NCI-H345 (cell line): ENCODE results near the gene CPXM2.

ENCODE experiments used
- DNase-seq: peaks from one replicate; lab custom pipeline; 2025; lab: John Stamatoyannopoulos, UW

Gene CPXM2

GRCh38 chr10:123847686-123848432 lies 43.7 kb downstream of the CPXM2 start:
- DNase-seq = no peak

- DNase-seq = no peak
Measured at GRCh38 chr10:123843835-123844234, 47.8 kb downstream of the CPXM2 start.

DNA sequence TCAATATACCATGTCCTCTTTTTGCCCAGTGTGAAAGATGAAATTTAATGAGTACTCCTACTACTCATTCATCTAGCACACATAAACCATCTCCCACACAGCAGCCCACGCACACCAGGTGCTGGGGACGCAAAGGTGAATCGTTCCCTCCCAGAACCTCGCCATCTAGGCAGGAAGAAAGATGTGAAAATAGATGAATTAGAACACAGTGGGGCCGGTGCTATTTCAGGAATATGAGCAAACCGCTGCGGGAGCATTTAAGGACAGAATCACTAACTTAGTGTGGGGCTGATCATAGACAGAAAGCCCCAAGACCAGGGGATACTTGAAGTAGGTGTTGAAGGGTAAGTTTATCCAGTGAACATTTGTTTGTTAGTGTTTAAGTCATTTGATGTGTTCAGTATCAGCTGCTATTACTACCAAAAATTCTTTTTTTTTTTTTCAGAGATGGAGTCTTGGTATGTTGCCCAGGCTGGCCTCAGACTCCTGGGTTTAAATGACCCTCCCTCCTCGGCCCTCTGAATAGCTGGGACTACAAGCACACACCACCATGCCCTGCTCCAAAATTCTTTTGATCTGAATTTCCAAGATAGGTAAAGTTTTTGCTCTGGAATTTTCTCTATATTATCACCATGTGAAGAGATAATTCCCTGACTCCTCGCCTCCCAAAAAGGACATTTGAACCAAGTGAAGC lies 48.8 kb downstream of the CPXM2 start:
- DNase-seq = no peak

GRCh38 chr10:123841560-123841959 lies 50.0 kb downstream of the CPXM2 start:
- no peak for DNase-seq

DNA sequence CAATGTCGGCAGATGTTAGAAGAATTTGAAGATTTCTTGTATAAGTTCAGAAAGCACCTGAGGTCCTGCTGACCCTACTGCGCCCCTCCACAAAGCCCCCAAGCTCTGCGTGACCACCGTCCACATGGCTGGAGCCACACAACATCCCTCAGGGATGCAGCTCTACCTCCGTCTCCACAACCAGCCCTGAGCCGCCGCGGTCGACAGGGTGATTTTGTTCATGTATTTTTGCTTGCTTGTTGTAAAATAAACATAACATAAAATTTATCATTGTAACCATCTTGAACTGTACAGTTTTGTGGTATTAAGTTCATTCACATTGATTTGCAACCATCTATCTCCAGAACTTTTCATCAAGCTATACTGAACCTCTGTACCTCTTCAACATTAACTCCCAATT lies 50.5 kb downstream of the CPXM2 start:
- DNase-seq = no peak

GRCh38 chr10:123840714-123841113 lies 50.9 kb downstream of the CPXM2 start:
- no peak for DNase-seq

- DNase-seq = no peak
Measured at GRCh38 chr10:123838596-123839310, 52.9 kb downstream of the CPXM2 start.

DNA sequence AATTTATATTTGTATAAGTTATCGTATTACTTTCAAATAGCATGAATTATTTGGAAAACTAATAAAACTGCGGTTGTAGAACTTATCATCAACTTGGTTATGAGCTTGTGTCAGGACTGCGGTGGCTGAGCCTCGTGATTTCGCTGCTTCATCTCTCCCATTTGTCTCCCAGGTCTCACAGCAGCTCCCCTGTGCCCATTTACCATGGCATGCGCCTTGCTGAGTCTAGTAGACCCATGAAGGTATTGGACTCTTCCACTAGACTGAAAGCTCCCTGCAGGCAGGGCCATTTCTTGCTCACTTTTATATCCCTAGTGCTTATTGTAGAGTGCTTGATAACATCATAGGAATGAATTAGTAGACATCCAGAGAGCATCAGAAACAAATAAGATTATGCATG lies 53.9 kb downstream of the CPXM2 start:
- DNase-seq = no peak

DNA sequence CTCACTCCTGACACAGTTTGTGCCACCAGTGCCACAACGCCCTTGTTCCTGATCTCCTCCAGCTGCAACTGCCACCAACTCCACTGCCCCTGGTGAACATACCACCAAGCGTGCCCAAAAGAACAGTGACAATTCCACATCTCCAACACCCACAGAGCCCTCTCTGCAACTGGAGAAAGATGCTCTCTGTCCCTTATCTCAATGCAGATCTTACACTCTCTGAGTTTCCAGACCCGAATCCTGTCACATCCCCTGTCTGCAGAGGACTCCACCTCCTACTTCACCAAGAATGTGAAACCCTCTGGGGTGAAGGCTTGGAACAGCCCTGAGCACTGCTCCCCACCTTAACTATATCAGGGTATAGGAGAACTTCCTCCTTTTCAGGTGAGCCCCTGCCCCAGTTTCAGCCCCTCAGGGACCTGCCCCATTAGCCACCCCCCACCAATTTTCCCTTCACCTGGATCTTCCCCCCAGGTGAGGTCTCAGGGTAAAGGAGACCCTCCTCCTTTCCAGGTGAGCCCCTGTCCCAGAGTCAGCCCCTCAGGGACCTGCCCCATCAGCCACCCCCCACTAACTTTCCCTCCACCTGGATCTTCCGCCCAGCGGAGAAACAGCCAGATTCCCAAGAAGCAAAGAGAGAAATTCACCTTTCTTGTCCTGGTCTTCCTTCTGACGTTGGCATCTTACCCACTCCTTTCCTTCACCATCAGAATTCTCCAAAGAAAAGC lies 55.0 kb downstream of the CPXM2 start:
- no peak for DNase-seq

- DNase-seq = no peak
Measured at GRCh38 chr10:123835575-123835974, 56.0 kb downstream of the CPXM2 start.

DNA sequence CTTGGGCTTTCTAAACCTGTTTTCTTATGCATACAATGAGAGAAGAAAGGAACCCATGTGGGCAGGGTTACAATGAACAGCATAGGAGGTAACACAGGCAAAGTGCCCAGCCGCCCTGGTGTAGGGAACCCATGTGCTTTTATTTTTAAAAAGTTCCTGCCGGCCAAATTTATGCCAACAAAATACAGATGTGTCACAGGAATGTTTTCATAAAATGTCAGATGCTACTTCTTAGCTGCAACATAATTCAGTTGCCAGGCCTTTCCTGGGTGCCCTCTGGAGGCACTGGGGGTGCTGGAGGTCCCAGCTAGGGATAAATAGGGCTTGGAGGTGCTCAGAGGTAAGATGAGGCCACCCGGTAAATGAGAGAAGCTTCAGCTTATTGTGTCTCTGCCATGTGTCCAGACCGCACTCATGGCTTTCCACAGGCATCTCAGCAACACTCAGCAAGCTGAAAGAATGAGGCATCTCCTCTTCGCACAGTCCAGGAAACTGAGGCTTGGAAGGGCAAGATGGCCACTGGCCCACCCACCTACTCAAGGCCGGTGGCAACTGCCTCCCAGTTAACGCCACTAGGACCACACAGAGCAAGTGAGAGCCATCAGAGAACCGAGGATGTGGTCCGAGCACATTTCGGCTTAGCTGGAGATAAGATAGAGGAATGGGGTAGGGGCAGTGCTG lies 58.3 kb downstream of the CPXM2 start:
- no peak for DNase-seq

GRCh38 chr10:123831259-123831658 lies 60.3 kb downstream of the CPXM2 start:
- no peak for DNase-seq

GRCh38 chr10:123821136-123821535 lies 70.5 kb downstream of the CPXM2 start:
- no peak for DNase-seq

GRCh38 chr10:123809632-123810031 lies 82.0 kb downstream of the CPXM2 start:
- DNase-seq = no peak

DNA sequence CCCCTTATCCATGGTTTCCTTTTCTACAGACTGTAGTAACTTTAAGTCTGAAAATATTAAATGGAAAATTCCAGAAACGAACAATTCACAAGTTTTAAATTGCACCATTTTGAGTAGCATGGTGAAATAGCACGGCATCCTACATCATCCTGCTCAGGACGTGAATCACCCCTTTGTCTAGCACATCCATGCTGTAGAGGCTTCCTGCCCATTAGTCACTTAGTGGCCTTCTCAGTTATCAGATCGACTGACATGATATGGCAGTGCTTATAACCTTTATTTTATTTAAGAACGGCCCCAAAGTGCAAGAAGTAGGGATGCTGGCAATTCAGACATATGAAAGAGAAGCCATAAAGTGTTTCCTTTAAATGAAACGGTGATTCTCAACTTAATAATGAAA lies 82.7 kb downstream of the CPXM2 start:
- DNase-seq = no peak

GRCh38 chr10:123808286-123808685 lies 83.3 kb downstream of the CPXM2 start:
- no peak for DNase-seq

- DNase-seq = no peak
Measured at GRCh38 chr10:123807444-123808035, 84.1 kb downstream of the CPXM2 start.

GRCh38 chr10:123804716-123805115 lies 86.9 kb downstream of the CPXM2 start:
- DNase-seq = no peak

- DNase-seq = no peak
Measured at GRCh38 chr10:123800821-123801220, 90.8 kb downstream of the CPXM2 start.

DNA sequence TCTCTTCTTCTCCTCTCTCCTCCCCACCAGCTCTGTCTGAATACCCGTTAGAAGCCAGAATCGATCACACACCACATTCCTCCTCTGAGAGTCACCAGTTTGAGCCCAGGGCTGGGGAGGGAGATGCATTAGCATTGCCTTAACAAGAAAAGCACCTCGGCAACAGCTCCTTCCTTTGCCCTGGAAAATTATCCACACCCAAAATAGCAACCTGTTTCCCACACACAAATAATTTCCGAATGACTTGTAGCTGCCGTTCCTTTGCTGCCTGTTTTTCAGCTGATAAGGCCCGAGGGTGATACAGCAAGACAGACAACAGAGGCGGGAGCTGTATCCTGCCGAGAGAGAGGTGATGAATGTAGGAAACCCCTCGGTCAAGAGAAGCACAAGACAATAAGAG lies 91.3 kb downstream of the CPXM2 start:
- no peak for DNase-seq

GRCh38 chr10:123798856-123799255 lies 92.8 kb downstream of the CPXM2 start:
- DNase-seq = no peak
